ENCODE measurements around the gene ZNF532.

Gene ZNF532

DNA sequence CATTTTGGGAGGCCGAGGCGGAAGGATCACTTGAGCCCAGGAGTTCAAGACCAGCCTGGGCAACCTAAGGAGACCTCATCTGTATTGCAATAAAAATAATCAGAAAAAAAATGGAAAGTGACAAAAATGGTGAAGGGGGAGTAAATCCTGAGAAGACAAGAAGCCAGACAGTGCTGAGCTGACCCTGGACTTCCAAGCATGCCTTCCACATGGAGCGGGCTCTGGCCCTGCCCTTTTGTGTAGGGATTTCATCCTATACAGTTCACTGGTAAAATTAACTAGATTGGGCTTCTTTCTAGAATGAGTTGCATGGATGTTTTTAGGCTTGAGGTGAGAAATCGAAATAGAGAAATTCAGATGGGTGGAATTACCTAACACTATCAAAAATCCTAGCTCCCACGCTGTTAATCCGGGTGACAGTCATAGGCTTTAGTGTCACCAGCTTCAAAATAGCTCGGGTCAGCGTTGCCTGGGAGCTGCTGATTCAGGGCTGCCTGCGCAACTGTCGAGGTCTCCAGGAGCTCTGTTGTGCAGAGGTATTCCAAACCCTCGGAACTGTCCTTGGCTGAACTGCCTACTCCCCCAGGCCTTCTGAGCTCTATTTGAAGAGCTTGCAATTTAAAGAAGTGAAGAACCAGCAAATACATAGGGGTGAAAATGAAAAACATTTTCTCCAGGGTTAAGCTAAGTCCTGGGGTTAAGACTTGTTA, 21.5 kb upstream of the ZNF532 start:
- no peak overlapping the region for H3K27ac ChIP-seq
- TF ChIP-seq, protein P1, sequence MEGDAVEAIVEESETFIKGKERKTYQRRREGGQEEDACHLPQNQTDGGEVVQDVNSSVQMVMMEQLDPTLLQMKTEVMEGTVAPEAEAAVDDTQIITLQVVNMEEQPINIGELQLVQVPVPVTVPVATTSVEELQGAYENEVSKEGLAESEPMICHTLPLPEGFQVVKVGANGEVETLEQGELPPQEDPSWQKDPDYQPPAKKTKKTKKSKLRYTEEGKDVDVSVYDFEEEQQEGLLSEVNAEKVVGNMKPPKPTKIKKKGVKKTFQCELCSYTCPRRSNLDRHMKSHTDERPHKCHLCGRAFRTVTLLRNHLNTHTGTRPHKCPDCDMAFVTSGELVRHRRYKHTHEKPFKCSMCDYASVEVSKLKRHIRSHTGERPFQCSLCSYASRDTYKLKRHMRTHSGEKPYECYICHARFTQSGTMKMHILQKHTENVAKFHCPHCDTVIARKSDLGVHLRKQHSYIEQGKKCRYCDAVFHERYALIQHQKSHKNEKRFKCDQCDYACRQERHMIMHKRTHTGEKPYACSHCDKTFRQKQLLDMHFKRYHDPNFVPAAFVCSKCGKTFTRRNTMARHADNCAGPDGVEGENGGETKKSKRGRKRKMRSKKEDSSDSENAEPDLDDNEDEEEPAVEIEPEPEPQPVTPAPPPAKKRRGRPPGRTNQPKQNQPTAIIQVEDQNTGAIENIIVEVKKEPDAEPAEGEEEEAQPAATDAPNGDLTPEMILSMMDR (conservative IDR thresholded peaks at IDR 0.05) = no peak

DNA sequence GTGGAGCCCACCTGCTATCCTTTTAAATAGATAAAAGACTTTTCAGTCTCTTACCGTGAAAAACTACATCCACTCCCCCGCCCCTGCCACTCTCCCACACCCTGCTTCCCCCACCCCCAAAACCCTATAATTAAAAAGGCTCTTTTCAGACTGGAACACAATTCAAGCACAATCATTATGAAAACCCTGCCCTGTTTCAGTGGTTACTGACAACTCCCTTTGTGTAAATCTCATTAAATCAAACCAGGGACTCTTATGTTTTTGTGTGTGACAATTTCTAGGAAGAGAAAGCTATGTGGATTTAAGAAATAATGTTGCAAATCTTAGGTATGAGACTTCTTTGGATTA, 21.0 kb upstream of the ZNF532 start:
- TF ChIP-seq, protein P1 (conservative IDR thresholded peaks at IDR 0.05) = no peak
- H3K27ac ChIP-seq = no peak overlapping the region

DNA sequence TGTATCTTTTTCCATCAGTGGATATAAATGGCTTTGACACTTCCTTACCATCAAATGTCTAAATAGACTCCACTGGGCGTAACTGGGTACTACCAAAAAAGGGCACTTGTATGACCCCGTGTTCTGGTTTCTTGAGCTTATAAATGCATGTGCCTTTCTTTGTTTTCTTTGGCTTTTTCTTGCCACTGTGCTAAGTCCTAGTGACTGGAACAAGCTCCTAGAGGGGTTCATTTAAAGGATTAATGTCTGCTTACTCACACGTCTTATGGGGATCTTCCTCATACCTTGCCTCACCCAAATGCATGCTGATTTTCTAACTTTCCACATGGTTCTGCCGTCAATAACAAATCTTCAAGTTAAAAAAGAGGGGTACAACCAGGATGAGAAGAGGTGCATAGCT, 19.8 kb upstream of the ZNF532 start:
- H3K27ac ChIP-seq = no peak overlapping the region
- TF ChIP-seq, protein P1 (conservative IDR thresholded peaks at IDR 0.05) = no peak

DNA sequence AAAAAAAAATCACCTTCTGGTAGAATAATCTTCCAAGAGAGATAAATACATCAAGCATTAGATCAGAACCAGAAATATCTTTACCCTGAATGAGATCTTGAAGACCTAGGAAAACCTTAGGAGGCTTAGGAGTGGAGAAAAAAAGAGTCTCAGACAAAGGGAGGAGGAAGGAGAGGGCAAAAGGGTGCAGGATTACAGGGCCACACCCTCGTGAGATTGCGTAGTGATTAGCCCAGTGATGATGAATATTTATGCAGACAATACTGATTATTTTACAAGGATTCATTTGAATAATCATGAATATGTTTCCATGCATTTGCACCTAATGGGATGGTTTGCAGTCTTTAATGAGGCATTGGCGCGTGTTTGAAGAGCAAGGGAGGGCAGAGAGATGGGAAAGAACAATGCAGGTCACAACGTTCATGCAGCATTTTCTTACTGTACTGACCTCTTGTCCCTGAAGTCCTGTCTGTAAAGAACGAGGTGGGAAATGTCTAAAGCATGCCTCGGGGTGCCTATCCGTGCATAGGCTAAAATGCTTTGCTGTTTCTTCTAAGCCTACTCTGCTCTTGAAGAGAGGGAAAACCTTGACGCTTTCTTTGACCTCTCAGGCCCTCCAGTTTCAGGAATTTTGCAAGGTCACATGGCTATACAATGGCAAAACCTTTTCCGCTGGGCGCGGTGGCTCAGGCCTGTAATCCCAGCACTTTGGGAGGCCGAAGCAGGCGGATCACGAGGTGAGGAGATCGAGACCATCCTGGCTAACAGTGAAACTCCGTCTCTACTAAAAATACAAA, 18.6 kb upstream of the ZNF532 start:
- H3K27ac ChIP-seq = no peak overlapping the region
- TF ChIP-seq, protein P1 (conservative IDR thresholded peaks at IDR 0.05) = no peak

DNA sequence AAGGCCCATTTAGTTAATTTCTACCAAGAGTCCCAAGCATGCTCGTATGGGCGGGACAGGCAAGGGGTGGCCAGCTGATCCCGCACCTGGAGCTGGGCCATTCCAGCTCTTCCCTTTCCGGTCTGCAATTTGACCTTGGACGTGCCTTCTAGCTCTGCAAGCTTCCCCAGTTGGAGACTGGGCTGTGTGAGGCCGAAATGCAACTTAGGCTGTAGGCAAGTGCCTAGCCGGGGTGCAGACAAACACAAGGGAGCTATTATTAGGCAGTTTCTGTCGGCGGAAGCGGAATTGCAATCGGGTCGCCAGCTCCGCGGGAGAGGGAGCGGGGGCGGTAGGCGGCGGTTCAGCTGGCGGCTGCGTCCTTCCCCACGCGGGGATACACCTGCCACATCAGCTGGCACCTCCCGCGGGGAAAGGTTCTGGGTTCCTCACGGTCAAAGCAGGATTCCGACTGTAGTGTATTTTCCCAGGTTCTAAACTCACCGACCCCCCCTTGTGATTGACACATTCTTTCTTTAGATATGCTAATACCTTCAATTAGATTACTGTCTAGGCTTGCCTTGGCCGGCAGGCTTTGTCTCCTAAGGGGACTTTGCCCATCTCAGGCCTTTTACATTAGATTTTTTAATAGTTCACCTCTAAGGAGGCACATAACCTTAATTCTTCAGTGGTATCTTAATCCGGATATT, 17.1 kb upstream of the ZNF532 start:
- TF ChIP-seq, protein P1 (conservative IDR thresholded peaks at IDR 0.05) = no peak
- no peak overlapping the region for H3K27ac ChIP-seq

DNA sequence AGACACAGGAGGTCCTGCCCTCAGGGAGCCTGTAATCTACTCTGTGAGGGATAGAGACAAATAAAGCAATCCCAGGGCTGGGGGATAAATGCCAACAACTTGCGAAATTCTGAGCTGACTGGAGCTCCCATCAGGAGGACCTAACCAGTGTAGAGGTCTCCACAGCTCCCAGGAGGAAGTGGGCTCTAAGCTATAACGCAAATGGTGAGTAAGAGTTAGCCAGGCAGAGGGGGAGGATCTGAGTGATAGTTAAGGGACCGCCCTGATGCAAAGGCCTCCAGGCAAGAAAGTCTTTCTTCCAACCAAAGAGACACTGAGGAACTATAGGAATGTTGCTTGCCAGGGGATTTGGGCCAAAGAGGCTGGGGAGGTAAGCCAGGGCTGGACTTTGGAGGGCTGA, 16.0 kb upstream of the ZNF532 start:
- TF ChIP-seq, protein P1 (conservative IDR thresholded peaks at IDR 0.05) = no peak
- H3K27ac ChIP-seq = no peak overlapping the region

DNA sequence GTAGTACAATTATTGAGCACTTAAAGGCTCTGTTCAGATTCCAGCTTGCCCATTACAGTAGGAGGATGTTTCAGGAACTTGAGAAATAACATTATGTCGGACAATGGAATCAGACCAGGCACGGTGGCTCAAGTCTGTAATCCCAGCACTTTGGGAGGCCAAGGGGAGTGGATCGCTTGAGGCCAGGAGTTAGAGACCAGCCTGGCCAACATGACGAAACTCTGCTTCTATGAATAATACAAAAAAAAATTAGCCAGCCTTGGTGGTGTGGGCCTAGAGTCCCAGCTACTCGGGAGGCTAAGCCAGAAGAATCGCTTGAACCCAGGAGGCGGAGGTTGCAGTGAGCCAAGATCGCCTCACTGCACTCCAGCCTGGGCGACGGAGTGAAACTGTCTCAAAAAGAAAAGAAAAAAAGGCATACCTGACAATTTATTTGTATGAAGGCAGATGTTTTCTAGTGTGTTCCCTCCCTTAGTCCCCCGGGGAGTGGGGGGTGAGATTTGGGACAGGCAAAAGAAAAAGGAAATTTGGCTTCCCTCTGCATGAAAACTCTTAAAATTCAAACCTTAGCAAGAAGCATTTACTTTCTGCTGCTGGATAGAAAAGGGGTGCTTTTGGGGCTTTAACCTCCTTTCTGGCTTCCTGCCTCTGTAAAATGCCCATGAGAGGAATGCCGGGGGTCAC, 13.7 kb upstream of the ZNF532 start:
- H3K27ac ChIP-seq = peak overlapping the region; percentile 30
- TF ChIP-seq, protein P1 (conservative IDR thresholded peaks at IDR 0.05) = no peak
